HCT116 (cell line): Measurements from ENCODE around the gene LRP11. TPM values are rescaled to one million over a fixed set of nuclear protein-coding genes. Genes with fewer than 3 reads are reported as not detected.

Source experiments
- ATAC-seq: fragments of 200-7000 bp; cut with Tn5 transposase; 2 replicates; pipeline ENCODE4 v1.9.1; 2020; ENCODE audit warnings: mild to moderate bottlenecking, moderate library complexity
- BruUV-seq: library from RNA; stranded (reverse); fragments of 400-500 nt; replicated peaks from 2 replicates; lab custom pipeline; 2021; lab: Mats Ljungman, UMichigan
- CTCF ChIA-PET: fragments of 300-600 bp; sonication (Branson Sonifier 250); formaldehyde crosslinking; loops from one replicate; lab custom pipeline; 2021; ENCODE audit warnings: antibody characterized with exemption; lab: Charles Lee
- POLR2A ChIA-PET: fragments of 300-600, 350-600 bp; sonication (Branson Sonifier 250); formaldehyde crosslinking; loops from one replicate; lab custom pipeline; 2021; ENCODE audit warnings: antibody characterized with exemption; lab: Charles Lee
- RAD21 ChIA-PET, 2 experiments: fragments of 300-600 bp; sonication (Branson Sonifier 250); formaldehyde crosslinking; loops; one replicate each; lab custom pipeline; 2023; ENCODE audit warnings: low total read pairs in 2 of 2; ENCODE audit not compliant: uncharacterized antibody in 2 of 2, unreplicated experiment in 2 of 2, low non-redundant PET in 1 of 2; lab: Charles Lee
- DNase-seq: peaks from one replicate; pipeline ENCODE4 v3.0.0-alpha.2; 2010; ENCODE audit warnings: low read depth, low spot score
- H2AFZ ChIP-seq: fragments of 200-600 bp; shearing (Covaris generic), sonication (generic); 2 replicates; pipeline ENCODE4 v1.6.1; 2017; ENCODE audit warnings: low read depth, mixed run types, mixed read lengths, antibody characterized with exemption, low read length; ENCODE audit not compliant: poor library complexity, severe bottlenecking
- H3K27ac ChIP-seq: 2 replicates; pipeline ENCODE4 v1.5.1; 2012; ENCODE audit warnings: low read depth, low read length
- H3K27me3 ChIP-seq: fragments of 200-600 bp; sonication (generic); 2 replicates; pipeline ENCODE4 v1.6.1; 2016; ENCODE audit warnings: mixed run types, low read length, mixed read lengths; ENCODE audit not compliant: insufficient read depth
- H3K36me3 ChIP-seq, 2 experiments: fragments of 200-500 bp in 1 of 2; fragments of 200-600 bp in 1 of 2; sonication (Bioruptor generic) in 1 of 2; sonication (generic) in 1 of 2; 2 replicates each; pipeline versions ENCODE4 v1.5.1 to v1.6.1; 2014 to 2016; ENCODE audit warnings: low read length in 2 of 2, inconsistent platforms in 1 of 2, mixed read lengths in 1 of 2, mixed run types in 1 of 2; ENCODE audit not compliant: insufficient read depth in 2 of 2, control insufficient read depth in 1 of 2
- H3K4me1 ChIP-seq, 2 experiments: fragments of 200-600 bp in 1 of 2; sonication (generic) in 1 of 2; 2 replicates each; pipeline versions ENCODE4 v1.5.1 to v1.6.1; 2012 to 2017; ENCODE audit warnings: low read length in 2 of 2, inconsistent platforms in 1 of 2, mild to moderate bottlenecking in 1 of 2, mixed read lengths in 1 of 2, mixed run types in 1 of 2, moderate library complexity in 1 of 2; ENCODE audit not compliant: insufficient read depth in 2 of 2, control insufficient read depth in 1 of 2
- H3K4me2 ChIP-seq: fragments of 200-600 bp; sonication (generic); 2 replicates; pipeline ENCODE4 v1.6.1; 2017; ENCODE audit warnings: mixed run types, low read length, mixed read lengths
- H3K4me3 ChIP-seq, 2 experiments: fragments of 200-600 bp in 1 of 2; sonication (generic) in 1 of 2; replicated peaks in 1 of 2; 2 replicates each; pipeline ENCODE4 v1.5.1; 2011 to 2016; ENCODE audit warnings: low read length in 2 of 2, control low read depth in 1 of 2, low read depth in 1 of 2, mild to moderate bottlenecking in 1 of 2, mixed read lengths in 1 of 2, mixed run types in 1 of 2
- H3K79me2 ChIP-seq: fragments of 200-600 bp; sonication (generic); 2 replicates; pipeline ENCODE4 v1.6.1; 2017; ENCODE audit warnings: mild to moderate bottlenecking, mixed run types, low read length, moderate library complexity, mixed read lengths; ENCODE audit not compliant: insufficient read depth
- H3K9ac ChIP-seq: fragments of 200-600 bp; sonication (generic); 2 replicates; pipeline ENCODE4 v1.6.1; 2016; ENCODE audit warnings: low read length, mixed read lengths
- H3K9me2 ChIP-seq: fragments of 200-600 bp; sonication (generic), shearing (Covaris generic); 2 replicates; pipeline ENCODE4 v1.6.1; 2017; ENCODE audit warnings: mixed run types, mild to moderate bottlenecking, moderate library complexity; ENCODE audit not compliant: insufficient read depth
- H3K9me3 ChIP-seq, 2 experiments: fragments of 200-500 bp in 1 of 2; fragments of 200-600 bp in 1 of 2; sonication (Bioruptor generic) in 1 of 2; sonication (generic) in 1 of 2; 2 replicates each; pipeline ENCODE4 v1.6.1; 2014 to 2017; ENCODE audit warnings: low read length in 2 of 2, mixed read lengths in 2 of 2, inconsistent platforms in 1 of 2, low read depth in 1 of 2, mild to moderate bottlenecking in 1 of 2, mixed run types in 1 of 2, moderate library complexity in 1 of 2; ENCODE audit not compliant: control insufficient read depth in 1 of 2, insufficient read depth in 1 of 2
- H4K20me1 ChIP-seq: fragments of 200-600 bp; sonication (generic), shearing (Covaris generic); 2 replicates; pipeline ENCODE4 v1.6.1; 2017; ENCODE audit warnings: mixed run types, mild to moderate bottlenecking, moderate library complexity; ENCODE audit not compliant: insufficient read depth
- CBX3 ChIP-seq: IDR thresholded peaks from 2 replicates; pipeline ENCODE4 v1.6.1; 2012; ENCODE audit warnings: low read depth
- EGR1 ChIP-seq: IDR thresholded peaks from 2 replicates; pipeline ENCODE4 v1.6.1; 2012; ENCODE audit warnings: low read depth
- EZH2 ChIP-seq: fragments of 200-600 bp; sonication (generic); IDR thresholded peaks from 2 replicates; pipeline ENCODE4 v1.6.1; 2017; ENCODE audit warnings: antibody characterized with exemption, mixed run types
- EZH2phosphoT487 ChIP-seq: fragments of 200-600 bp; IDR thresholded peaks from 2 replicates; pipeline ENCODE4 v1.6.1; 2018; ENCODE audit warnings: antibody characterized with exemption, borderline replicate concordance
- FOSL1 ChIP-seq: IDR thresholded peaks from 2 replicates; pipeline ENCODE4 v1.6.1; 2012; ENCODE audit warnings: low read depth
- JUND ChIP-seq: IDR thresholded peaks from 2 replicates; pipeline ENCODE4 v1.6.1; 2012
- POLR2AphosphoS5 ChIP-seq: IDR thresholded peaks from 2 replicates; pipeline ENCODE4 v1.6.1; 2011; ENCODE audit warnings: mild to moderate bottlenecking, low read depth, low read length, moderate library complexity
- RAD21 ChIP-seq: IDR thresholded peaks from 2 replicates; pipeline ENCODE4 v1.6.1; 2012; ENCODE audit warnings: low read depth, mild to moderate bottlenecking
- SIN3A ChIP-seq: IDR thresholded peaks from 2 replicates; pipeline ENCODE4 v1.6.1; 2012; ENCODE audit warnings: low read depth
- SP1 ChIP-seq: IDR thresholded peaks from 2 replicates; pipeline ENCODE4 v1.6.1; 2012; ENCODE audit warnings: low read depth
- ZFX ChIP-seq: fragments of 450-650 bp; IDR thresholded peaks from 2 replicates; pipeline ENCODE4 v1.6.1; 2017
- intact Hi-C: fragments of 100-400 bp; cut with micrococcal nuclease; formaldehyde crosslinking; loops from 2 replicates; pipeline ENCODE4 v1.10.0; 2022
- total RNA-seq: library from RNA; stranded (reverse); gene quantifications from one replicate; pipeline ENCODE4 v1.2.1, GENCODE V29; 2021; ENCODE audit not compliant: unreplicated experiment
- TF ChIP-seq, protein P1 (sequence below): IDR thresholded peaks from 2 replicates; pipeline ENCODE4 v1.6.1; 2012
- TF ChIP-seq, protein P2 (sequence below): IDR thresholded peaks from 2 replicates; pipeline ENCODE4 v1.6.1; 2011; ENCODE audit warnings: mild to moderate bottlenecking, low read length, moderate library complexity; ENCODE audit not compliant: insufficient replicate concordance; ENCODE audit errors: extremely low read depth
- TF ChIP-seq, protein P3 (sequence below), 3 experiments: fragments of 200-600 bp in 1 of 3; sonication (generic) in 1 of 3; IDR thresholded peaks in 2 of 3; conservative IDR thresholded peaks in 1 of 3; 2 replicates each; pipeline ENCODE4 v1.5.1; 2012 to 2017; ENCODE audit warnings: low read depth in 2 of 3, low read length in 2 of 3, antibody characterized with exemption in 1 of 3, borderline replicate concordance in 1 of 3, control low read depth in 1 of 3, mild to moderate bottlenecking in 1 of 3, mixed read lengths in 1 of 3, mixed run types in 1 of 3, moderate library complexity in 1 of 3; ENCODE audit not compliant: insufficient read depth in 1 of 3

Gene LRP11
- total RNA-seq, 1 experiment from 2014 or later, result 27.8 TPM

DNA sequence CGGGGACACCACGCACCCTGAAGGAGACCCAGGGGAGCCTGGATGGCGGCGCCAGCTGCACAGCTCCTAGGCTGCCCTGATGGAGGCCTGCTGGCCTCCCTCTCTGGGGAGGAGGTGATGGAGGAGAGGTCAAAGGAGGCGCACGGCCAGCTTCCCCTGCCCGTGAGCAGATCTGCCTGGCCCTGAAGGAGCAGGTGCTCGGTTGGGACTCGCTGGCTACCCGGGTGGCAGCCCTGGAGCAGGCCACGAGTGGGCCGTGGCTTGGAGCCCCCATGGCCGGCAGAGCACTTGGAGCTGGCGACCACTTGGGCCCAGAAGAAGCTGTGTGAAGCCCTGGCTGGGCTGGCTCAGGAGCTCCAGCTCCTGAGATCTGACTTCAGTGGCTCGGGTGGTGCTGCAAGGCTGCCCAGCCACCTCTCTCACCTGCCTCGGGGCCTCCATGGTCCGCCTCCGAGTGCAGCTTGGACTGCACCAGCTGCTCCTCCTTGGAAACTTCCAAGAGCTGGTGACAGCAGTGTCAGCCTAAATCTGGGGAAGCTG, 41.3 kb upstream of the LRP11 start:
- DNase-seq (no peak), ATAC-seq (no peak)
- Histone ChIP-seq H3K4me2 (no peak overlapping the region), H3K36me3 (no peaks in the 10 kb centered on the region), H3K9ac (no peak overlapping the region), H3K9me3 (peaks cover 5 to 6% of the 10 kb centered on the region in 2 experiments; a peak in 2 of 4 replicates), H3K27me3 (no peaks in the 10 kb centered on the region), H3K4me1 (no peaks in the 10 kb centered on the region), H3K27ac (no peak overlapping the region), H3K9me2 (no peaks in the 10 kb centered on the region), H2AFZ (no peak overlapping the region), H3K4me3 (no peak overlapping the region)
- no TSS peak for BruUV-seq
- intact Hi-C loops, result no loop called here
- RAD21 ChIA-PET, result no interaction called here
- no peak for TF ChIP-seq FOSL1
- TF ChIP-seq JUND, result no peak
- TF ChIP-seq, protein P1, sequence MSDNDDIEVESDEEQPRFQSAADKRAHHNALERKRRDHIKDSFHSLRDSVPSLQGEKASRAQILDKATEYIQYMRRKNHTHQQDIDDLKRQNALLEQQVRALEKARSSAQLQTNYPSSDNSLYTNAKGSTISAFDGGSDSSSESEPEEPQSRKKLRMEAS, result no peak
- no peak for TF ChIP-seq ZFX
- TF ChIP-seq EZH2phosphoT487, result no peak
- no peak for TF ChIP-seq CBX3
- no peak for TF ChIP-seq RAD21
- no peak for TF ChIP-seq EZH2
- no peak for TF ChIP-seq POLR2AphosphoS5
- TF ChIP-seq SIN3A, result no peak
- TF ChIP-seq EGR1, result no peak
- no peak for TF ChIP-seq SP1
- TF ChIP-seq, protein P2, sequence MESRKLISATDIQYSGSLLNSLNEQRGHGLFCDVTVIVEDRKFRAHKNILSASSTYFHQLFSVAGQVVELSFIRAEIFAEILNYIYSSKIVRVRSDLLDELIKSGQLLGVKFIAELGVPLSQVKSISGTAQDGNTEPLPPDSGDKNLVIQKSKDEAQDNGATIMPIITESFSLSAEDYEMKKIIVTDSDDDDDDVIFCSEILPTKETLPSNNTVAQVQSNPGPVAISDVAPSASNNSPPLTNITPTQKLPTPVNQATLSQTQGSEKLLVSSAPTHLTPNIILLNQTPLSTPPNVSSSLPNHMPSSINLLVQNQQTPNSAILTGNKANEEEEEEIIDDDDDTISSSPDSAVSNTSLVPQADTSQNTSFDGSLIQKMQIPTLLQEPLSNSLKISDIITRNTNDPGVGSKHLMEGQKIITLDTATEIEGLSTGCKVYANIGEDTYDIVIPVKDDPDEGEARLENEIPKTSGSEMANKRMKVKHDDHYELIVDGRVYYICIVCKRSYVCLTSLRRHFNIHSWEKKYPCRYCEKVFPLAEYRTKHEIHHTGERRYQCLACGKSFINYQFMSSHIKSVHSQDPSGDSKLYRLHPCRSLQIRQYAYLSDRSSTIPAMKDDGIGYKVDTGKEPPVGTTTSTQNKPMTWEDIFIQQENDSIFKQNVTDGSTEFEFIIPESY, result no peak
- TF ChIP-seq, protein P3, sequence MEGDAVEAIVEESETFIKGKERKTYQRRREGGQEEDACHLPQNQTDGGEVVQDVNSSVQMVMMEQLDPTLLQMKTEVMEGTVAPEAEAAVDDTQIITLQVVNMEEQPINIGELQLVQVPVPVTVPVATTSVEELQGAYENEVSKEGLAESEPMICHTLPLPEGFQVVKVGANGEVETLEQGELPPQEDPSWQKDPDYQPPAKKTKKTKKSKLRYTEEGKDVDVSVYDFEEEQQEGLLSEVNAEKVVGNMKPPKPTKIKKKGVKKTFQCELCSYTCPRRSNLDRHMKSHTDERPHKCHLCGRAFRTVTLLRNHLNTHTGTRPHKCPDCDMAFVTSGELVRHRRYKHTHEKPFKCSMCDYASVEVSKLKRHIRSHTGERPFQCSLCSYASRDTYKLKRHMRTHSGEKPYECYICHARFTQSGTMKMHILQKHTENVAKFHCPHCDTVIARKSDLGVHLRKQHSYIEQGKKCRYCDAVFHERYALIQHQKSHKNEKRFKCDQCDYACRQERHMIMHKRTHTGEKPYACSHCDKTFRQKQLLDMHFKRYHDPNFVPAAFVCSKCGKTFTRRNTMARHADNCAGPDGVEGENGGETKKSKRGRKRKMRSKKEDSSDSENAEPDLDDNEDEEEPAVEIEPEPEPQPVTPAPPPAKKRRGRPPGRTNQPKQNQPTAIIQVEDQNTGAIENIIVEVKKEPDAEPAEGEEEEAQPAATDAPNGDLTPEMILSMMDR (IDR thresholded peaks at IDR 0.05 in 2 of 3, conservative IDR thresholded peaks at IDR 0.05 in 1 of 3; ENCODE audit: borderline replicate concordance in 1 of 3, insufficient read depth in 1 of 3, low read depth in 2 of 3, low read length in 2 of 3), result no peak
- TF ChIP-seq, all 23 proteins: peak for 0
- ChIA-PET CTCF (interaction anchor here (1.4 to 1.5 kb wide), 2 partner anchors 10 to 70 kb away, joined by 3 to 6 read pairs; no protein-coding TSS in a partner anchor), POLR2A (no interaction called here)
- Histone ChIP-seq H4K20me1 (no peaks in the 10 kb centered on the region), H3K79me2 (no peaks in the 10 kb centered on the region)
